HG03196 (cell line): ENCODE data around the gene CHST10.
"Not testable (repeated sequence)": the region's sequence is repeated elsewhere in the genome, so short reads cannot be mapped to it uniquely, and the experiment has no call there.

Source experiments
- ATAC-seq: cut with Tn5 transposase; IDR thresholded peaks from one replicate; pipeline ENCODE4 v1.9.1; 2021; ENCODE audit not compliant: unreplicated experiment

The CHST10 gene

DNA sequence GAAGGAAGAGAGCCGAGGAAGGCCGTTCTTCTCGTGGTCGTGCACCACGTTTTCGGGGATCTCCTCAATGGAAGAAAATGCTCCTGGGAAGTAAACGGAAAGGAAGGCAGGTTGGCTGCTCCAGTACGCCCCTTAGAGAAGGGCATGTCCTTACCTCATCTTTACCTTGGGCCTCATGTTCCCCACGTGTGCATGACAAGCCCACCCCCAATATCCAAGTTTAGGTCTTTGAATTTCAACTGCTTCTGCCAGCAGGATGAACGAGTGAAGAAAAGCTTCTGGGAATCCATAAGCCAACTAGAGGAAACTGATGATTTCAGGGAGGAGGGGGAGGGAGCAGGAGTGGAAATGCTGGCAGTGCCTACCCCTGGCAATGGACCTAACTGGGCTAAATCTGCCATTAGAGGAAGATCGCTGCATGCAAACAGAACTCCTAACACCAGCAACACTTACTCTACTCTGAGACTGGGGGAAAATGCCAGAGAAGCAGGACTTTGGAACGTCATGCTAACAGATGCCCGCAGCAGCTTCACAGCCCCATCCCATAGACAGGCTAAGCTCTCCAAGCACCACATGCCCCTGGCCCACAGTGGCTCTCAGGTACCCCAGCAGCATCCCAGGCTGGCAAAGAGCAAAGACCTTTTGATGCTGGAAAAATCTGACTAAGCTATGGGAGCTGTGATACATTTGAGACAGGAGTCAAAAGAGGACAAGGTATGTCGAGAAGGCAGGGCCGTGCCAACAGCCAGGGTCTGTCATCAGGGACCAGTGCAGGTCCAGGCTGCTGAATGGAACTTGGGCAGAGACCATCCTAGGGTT, 21.7 kb downstream of the CHST10 start:
- ATAC-seq: no peak

DNA sequence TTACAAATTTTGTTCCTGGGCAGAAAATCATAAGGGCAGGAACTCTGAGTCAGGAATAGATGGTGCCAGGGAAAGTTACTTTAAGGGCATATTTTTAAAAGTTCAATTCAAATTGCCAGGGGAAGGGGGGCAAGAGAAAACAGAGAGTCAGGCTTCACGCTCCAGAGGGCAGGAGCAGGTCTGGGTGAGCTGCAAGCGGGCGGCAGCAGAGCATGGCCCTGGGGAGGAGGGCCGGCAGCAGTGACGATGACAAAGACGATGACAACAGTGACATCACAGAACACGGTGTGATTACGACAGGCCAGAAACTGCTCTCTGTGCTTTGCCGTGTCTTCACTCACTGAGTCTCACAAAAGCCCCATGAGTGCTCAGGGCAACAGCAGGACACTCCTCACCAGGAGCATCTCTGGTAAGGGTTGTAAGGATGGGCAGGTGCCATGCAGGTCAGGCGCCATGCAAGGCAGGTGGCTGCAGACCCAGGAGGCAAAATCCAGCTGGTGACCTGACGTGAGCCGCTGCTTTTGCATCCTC, 23.3 kb downstream of the CHST10 start:
- peak; percentile 58 for ATAC-seq

DNA sequence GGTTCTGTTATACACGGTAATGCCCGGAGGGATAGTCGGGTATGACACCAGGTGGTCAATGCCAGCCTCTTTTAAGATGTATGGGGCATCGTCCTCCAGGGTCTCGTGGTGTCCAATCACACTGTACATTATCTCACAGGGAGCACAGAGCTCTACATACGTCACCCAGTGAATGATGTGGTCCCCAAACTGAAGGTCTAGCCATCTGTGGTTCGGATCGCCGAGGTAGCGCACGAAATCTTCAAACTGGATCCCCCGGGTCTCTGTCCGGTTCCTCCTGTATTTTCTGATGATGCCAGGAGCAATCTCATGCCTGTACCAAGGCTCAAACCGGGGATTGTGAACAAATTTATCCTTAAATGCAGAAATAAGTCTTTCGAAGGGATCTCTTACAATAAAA, 24.1 kb downstream of the CHST10 start:
- no peak for ATAC-seq

DNA sequence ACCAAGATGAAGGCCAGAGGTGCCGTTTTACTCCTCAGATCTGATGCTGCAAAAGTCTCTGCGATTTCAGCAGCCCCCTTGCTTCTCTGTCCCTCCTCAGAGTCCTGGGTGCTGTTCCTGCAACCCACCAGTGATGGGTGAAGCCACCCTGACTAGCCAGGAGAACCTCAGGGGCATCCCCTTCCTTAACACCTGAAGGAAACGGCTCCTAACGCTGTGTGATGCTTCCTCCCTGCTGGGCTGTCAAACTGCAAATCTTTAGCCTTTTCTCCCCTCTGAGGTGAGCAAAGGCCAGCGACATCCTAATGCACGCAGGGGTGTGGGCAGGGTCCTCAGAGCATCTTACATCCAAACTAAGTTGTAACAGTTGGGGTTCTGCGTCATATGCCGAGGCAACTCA, 24.8 kb downstream of the CHST10 start:
- ATAC-seq: no peak

GRCh38 chr2:100391735-100392515, 25.5 kb downstream of the CHST10 start:
- ATAC-seq: no peak

DNA sequence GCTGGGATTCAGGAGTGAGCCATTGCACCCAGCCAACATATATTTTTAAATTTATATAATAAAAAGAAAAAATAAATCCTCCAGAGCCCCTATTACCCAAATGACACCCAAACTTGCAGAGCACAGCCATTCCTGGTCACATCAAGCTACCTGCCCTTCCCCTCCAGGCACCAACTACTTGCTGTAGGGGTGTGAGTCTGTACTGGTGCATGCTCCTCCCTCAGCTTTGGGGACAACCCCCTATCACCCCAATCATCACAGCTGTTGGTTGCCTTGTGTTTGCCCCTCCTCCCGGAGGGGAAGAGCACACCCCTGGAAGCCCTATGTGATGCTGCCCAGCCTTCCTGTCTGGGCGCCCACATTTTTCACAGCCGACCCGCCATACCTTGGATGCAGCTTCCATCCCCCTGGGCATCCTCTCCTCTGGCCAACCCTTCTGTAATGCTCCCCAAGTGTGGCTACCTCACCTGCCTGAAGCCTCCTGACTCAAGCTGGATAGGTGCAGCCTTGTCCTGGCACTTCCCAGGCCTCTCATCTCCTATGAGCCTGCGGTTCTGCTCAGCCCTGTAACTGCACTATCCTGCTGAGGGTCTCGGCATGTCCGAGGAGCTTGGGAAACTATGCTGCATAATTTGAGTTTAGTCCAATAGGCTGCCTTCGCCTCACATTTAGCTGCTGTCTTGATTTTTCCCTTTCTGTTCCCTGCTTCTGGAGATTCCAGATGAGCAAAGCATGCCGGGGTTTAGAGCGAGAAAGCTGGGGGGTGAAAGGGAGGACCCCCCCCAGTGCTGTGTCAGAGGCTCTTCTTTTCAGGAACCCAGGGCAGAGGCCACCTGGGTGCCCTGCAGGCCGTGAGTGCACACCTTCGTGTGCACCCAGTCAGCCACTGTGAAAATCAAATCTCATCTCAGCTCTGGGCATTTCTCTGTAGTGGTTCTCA, 27.2 kb downstream of the CHST10 start:
- ATAC-seq: no peak

GRCh38 chr2:100388703-100389102, 28.8 kb downstream of the CHST10 start:
- no peak for ATAC-seq

DNA sequence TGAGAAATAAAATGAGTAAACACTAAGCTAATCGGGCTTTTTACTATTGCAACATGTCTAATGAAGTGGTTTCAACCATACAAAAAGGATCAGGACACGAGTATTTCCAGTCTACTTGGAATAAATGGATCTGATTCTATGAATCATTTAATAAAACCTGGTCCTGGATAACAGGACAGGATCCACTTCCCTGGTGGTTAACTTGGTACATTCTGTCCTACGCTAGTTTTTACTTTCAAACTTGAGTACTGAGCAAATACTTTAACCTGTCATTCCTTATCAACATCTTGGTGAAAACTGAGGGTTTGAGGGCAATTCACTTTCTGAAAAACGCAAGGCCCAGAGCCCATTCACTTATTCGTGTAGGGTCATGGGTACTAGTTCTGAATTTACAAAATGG, 33.5 kb downstream of the CHST10 start:
- ATAC-seq: no peak

- no peak for ATAC-seq
Measured at GRCh38 chr2:100383306-100383705, 34.2 kb downstream of the CHST10 start.

DNA sequence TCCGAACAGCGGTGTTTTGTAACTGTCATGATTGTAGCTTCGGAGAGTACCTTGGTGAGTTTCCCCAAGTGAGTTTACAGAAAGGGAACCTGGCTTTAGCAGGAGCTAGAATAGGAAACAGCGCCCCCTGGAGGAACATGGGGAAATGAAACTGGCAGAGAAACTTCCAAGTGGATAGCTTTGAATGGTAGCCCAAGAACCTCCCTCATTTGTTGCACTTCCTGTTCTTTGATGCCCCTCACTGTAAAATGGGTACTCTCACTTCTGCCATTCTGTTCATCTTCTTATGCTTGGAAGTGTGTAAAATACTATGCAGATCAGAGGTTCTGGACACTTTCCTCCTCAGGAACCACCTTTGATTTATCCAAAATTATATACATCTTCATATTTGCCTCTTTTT, 36.2 kb downstream of the CHST10 start:
- peak; percentile 62 for ATAC-seq

DNA sequence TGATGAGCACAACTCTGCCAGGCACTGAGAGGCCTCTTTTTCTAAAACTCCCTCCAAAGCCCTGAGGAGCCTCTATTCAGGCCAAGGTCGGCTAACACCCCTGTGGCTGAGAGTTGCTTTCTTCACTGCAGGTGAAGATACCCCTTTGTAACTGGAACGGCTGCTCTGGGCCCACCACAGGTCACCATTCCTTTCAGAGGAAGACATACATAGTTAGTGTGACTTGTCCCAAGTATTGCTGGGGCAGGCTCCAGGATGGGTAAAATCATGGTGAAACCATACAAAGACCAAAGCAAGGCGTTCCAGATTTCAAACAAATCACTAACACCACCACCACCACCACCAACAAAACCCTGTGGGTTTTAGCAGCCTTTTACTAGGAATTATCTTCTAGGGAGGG, 36.8 kb downstream of the CHST10 start:
- no peak for ATAC-seq

- no peak for ATAC-seq
Measured at GRCh38 chr2:100376836-100377235, 40.6 kb downstream of the CHST10 start.

DNA sequence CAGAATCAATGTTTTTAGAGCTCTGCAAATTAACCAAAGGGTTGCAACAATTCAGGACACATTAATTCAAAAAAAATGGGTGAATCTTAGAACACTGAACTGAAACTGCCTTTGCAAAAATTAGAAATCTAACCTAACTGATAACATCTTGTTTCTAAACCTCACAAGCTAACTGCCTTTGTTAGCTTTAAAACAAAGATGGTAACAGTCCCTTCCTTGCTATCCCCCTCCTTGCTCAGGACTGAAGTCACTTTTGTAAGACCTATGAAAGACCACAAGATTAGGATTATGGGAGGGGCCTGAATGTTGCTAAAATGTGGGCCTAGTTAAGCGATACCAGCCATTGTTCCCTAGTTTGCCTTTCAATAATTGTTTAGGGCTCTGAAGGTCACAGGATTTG, 50.3 kb downstream of the CHST10 start:
- ATAC-seq: no peak

DNA sequence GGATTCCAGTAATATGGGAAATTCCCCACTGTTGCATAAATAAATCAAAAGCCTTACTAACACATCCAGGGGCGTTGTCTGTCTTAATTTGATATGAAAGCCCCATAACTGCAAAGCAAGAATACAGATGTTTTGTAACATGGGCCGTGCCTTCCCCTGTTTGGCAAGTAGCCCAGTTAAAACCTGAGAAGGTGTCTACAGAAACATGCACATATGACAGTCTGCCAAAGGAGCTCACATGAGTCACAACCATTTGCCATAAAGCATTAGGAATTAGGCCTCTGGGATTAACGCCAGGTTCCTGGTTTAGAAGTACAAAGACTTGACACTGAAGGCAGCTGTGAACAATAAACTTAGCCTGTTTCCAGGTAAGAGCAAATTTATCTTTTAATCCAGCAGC, 52.0 kb downstream of the CHST10 start:
- no peak for ATAC-seq

DNA sequence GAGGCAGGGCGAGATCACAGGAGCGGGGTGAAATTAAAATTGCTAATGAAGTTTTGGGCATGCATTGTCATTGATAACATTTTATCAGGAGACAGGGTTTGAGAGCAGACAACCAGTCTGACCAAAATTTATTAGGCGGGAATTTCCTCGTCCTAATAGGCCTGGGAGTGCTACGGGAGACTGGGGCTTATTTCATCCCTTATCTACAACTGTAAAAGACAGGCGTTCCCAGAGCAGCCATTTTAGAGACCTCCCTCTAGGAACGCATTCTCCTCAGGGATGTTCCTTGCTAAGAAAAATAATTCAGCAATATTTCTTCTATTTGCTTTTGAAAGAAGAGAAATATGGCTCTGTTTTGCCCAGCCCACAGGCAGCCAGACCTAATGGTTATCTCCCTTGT, 55.2 kb downstream of the CHST10 start:
- ATAC-seq: not testable (repeated sequence)

- no peak for ATAC-seq
Measured at GRCh38 chr2:100359576-100359975, 57.9 kb downstream of the CHST10 start.

GRCh38 chr2:100358554-100358953, 58.9 kb downstream of the CHST10 start:
- ATAC-seq: no peak

DNA sequence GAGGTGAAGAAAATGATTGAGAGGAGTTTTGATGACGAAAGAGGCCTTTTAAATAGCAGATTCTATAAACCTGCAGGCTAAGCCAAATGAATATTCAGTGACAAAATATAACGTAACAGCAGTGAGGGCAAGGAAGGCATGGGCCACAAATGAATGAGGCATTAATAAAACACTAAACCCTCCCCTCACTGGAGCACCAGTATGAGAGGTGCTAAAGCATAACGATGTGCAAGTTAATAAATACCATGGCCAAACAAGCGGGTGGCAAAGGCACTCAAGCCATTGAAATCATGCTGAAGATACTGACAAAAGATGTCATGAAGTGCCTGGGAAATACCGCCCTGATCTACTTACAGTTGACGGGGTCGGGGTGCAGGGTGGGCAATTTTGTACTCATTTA, 64.9 kb downstream of the CHST10 start:
- ATAC-seq: no peak

GRCh38 chr2:100350661-100351185, 66.7 kb downstream of the CHST10 start:
- no peak for ATAC-seq

DNA sequence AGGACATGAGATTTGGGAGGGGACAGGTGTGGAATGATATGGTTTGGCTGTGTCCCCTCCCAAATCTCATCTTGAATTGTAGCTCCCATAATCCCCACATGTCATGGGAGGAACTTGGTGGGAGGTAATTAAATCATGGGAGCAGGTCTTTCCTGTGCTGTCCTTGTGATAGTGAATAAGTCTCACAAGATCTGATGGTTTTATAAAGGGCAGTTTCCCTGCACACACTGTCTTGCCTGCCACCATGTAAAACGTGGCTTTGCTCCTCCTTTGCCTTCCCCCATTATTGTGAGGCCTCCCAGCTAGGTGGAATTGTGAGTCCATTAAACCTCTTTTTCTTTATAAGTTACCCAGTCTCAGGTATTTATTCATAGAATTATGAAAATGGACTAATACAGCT, 72.3 kb downstream of the CHST10 start:
- not testable (repeated sequence) for ATAC-seq

DNA sequence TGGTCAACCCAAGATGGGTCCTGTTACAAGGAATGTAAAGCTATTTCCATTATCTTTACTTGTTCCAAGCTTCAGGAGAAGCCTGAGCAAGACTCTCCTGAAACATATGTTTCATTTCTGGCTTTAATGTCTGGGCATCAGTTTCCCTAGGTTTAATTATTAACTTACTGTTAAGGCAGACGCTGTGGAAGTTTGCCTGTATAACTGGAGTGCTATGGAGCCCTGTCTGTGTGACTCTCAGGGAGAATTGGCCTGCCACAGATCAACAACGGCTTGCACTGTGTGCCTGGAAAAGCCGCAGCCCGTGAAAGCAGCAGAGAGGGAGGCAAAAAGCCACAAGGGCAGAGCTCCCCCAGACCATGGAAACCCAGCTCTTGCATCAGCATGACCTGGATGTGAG, 73.0 kb downstream of the CHST10 start:
- ATAC-seq: no peak
